KOPT-K1 (cell line): ENCODE data around the gene RAI1.
A peak's percentile ranks its signal among the peaks of the same experiment; 100 is the strongest.

Source experiments
- H3K27ac ChIP-seq: fragments of 200-600 bp; sonication (generic); 2 replicates; pipeline ENCODE4 v1.5.1; 2016; ENCODE audit warnings: antibody characterized with exemption, mild to moderate bottlenecking, low read depth, low read length; ENCODE audit not compliant: poor library complexity, severe bottlenecking
- H3K36me3 ChIP-seq: fragments of 200-600 bp; sonication (generic); 2 replicates; pipeline ENCODE4 v1.5.1; 2017; ENCODE audit warnings: antibody characterized with exemption, mild to moderate bottlenecking, low read length, moderate library complexity; ENCODE audit not compliant: insufficient read depth
- H3K9me3 ChIP-seq: fragments of 200-600 bp; sonication (generic); 2 replicates; pipeline ENCODE4 v1.5.1; 2017; ENCODE audit warnings: antibody characterized with exemption, low read length, mild to moderate bottlenecking; ENCODE audit not compliant: insufficient read depth, poor library complexity, severe bottlenecking

The RAI1 gene

GRCh38 chr17:17768424-17769088 lies 87.3 kb downstream of the RAI1 start:
- Histone ChIP-seq H3K36me3 (no peaks in the 10 kb centered on the region), H3K9me3 (no peaks in the 10 kb centered on the region), H3K27ac (peak overlapping the region; percentile 41)

- no peak overlapping the region for H3K27ac ChIP-seq
- H3K9me3 ChIP-seq = no peaks in the 10 kb centered on the region
- no peaks in the 10 kb centered on the region for H3K36me3 ChIP-seq
These were observed 88.8 kb downstream of the RAI1 start for GRCh38 chr17:17769869-17770631.

DNA sequence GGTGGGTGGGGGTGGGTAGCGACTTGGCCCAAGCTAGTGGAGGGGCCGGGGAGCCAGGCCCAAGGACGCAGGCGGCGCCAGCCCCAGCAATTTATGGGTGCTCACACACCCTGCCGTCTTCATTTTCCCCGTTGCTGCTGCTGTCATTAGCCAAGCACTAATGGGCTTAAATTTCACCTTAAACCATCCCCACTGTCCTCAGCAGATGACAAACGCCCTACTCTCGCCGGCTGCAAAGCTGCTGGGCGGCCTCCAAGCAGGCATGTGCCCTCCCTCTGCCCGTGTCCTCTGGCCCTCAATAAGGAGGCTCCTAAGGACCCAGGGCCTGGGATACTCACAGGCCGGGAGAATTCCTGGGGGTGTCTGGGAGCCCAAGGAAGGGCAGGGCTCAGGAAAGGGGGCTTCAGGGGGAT lies 89.4 kb downstream of the RAI1 start:
- Histone ChIP-seq H3K27ac (no peak overlapping the region), H3K9me3 (no peaks in the 10 kb centered on the region), H3K36me3 (no peaks in the 10 kb centered on the region)

GRCh38 chr17:17771498-17772201 lies 90.4 kb downstream of the RAI1 start:
- Histone ChIP-seq H3K9me3 (no peaks in the 10 kb centered on the region), H3K27ac (no peak overlapping the region), H3K36me3 (no peaks in the 10 kb centered on the region)

DNA sequence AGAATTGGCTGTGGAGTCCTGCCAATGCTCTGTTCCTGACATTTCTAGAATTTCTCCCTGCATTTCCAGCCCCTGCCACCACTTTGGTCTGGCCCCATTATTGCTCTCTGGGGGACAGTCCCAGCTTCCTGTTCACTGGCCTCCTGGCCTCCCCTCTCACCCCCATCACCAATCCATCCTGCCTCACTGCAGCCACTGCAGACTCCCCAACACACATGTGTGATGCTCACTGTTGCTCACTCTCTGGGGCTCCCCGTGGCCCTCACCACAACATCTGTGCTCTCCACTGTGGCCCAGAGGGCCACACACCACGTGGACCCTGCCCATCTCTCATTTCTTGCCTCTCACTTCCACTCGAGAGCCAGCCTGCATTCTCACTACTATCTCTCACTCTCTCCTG lies 91.0 kb downstream of the RAI1 start:
- Histone ChIP-seq H3K9me3 (no peaks in the 10 kb centered on the region), H3K36me3 (no peaks in the 10 kb centered on the region), H3K27ac (no peak overlapping the region)

DNA sequence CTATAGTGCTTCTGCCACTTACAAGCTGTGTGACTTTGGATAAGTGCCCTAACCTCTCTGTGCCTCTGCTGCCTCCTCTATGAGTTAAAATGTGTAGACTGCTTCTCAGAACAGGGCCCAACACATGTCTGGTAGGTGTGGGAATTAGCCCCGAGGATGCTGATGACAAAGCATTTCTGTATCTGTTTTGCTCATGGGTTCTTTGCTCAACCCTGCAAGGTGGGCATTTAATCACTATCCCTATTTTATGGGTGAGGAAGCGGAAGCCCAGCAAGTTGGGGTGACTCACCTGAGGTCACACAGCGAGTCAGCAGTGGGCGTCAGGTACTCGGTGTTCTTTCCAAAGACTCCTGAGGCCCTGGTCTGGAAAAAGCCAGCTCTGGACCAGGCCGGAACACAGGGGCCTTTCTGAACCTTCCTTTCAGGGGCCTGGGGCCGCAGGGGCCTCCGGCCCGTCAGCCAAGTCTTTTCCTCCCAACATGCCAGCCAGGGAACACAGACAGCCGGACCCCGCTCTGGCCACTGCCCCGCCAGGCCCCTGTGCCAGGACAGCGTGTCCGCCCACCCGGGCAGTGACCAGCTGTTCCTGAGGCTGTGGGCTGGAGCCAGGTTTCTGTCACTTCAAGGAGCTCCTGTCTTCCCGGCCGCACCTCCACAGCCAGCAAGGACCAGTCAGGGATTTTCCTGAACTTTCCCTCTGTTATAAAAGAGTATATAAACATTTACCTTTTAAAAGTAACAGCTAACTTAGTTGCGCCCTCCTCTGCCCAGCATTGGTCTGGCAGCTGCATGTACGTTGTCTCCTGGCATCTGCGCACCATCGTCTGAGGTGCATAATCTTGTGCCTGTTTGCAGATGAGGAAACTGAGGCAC lies 93.0 kb downstream of the RAI1 start:
- Histone ChIP-seq H3K9me3 (no peaks in the 10 kb centered on the region), H3K27ac (no peak overlapping the region), H3K36me3 (peaks cover 10% of the 10 kb centered on the region; the same call in 1 of the 2 replicates)

DNA sequence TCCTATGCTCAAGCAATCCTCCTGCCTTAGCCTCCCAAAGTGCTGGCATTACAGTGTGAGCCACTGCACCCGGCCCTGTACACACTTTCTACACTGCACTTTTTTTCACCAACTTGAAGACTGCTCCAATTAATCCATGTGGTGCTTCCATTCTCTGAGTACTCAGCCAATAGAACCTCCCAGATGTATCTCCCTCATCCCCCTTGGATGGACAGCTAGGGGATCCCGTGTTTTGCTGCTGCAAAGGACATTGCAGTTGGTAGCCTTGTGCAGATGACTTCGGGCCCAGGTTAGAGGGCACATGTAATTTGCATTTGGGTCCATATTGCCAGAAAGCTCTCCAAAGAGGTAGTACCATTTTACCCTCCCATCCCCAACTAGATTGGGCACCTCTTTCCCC lies 95.6 kb downstream of the RAI1 start:
- peaks cover 10% of the 10 kb centered on the region; the same call in 1 of the 2 replicates for H3K36me3 ChIP-seq
- no peaks in the 10 kb centered on the region for H3K9me3 ChIP-seq
- H3K27ac ChIP-seq = no peak overlapping the region

- H3K9me3 ChIP-seq = no peaks in the 10 kb centered on the region
- H3K36me3 ChIP-seq = peaks cover 10% of the 10 kb centered on the region; the same call in 1 of the 2 replicates
- H3K27ac ChIP-seq = no peak overlapping the region
These were observed 97.2 kb downstream of the RAI1 start for GRCh38 chr17:17778308-17779014.

GRCh38 chr17:17779015-17779611 lies 97.9 kb downstream of the RAI1 start:
- Histone ChIP-seq H3K36me3 (peaks cover 10% of the 10 kb centered on the region; the same call in 1 of the 2 replicates), H3K27ac (no peak overlapping the region), H3K9me3 (no peaks in the 10 kb centered on the region)

GRCh38 chr17:17780922-17781590 lies 99.8 kb downstream of the RAI1 start:
- Histone ChIP-seq H3K9me3 (no peaks in the 10 kb centered on the region), H3K27ac (no peak overlapping the region), H3K36me3 (peaks cover 10% of the 10 kb centered on the region; the same call in 1 of the 2 replicates)

DNA sequence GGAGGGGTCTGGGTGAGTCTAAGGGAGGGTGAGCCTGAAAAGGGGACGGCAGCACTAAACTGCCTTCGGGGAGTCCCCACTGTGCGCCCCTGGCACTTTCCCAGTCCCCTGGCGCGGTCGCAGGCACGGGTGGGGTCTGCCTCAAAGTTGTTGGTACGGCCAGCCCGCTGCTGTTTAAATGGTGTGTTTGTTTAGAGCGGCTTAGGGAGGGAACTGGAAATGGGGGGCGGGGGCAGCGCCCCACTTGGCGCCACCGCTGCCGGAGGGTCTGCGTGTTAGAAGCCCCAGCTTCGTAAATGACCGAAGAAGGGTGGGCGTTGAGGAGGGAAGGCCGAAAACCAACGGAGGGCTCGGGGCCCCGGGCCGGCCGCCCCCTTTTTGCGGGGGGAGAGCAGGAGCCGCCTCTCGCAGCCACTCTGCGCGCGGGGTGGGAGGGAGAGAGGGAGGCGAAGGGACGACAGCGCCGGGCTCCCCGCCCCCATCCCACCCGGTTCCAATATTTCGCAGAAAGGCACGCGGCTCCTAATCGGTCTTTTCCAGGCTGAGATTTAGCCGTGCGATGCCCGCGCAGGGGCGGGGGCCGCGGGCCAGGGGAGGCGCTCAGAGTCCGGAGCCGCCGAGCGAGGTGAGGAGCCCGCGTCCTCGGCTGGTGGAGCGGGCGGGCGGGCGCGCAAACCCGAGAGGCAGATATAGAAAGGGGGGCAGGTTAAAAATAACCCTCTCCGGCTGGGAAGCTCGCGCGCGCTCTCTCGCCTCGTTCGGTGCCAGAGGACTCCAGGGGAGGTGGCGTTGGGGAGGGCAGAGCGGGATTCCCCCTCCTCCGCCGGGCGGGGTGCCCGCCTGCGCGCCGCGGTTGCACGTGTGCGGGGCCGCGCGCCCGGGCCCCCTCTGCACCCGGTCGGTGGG lies 100.6 kb downstream of the RAI1 start:
- Histone ChIP-seq H3K36me3 (peaks cover 10% of the 10 kb centered on the region; the same call in 1 of the 2 replicates), H3K27ac (peak overlapping the region; percentile 58), H3K9me3 (no peaks in the 10 kb centered on the region)

DNA sequence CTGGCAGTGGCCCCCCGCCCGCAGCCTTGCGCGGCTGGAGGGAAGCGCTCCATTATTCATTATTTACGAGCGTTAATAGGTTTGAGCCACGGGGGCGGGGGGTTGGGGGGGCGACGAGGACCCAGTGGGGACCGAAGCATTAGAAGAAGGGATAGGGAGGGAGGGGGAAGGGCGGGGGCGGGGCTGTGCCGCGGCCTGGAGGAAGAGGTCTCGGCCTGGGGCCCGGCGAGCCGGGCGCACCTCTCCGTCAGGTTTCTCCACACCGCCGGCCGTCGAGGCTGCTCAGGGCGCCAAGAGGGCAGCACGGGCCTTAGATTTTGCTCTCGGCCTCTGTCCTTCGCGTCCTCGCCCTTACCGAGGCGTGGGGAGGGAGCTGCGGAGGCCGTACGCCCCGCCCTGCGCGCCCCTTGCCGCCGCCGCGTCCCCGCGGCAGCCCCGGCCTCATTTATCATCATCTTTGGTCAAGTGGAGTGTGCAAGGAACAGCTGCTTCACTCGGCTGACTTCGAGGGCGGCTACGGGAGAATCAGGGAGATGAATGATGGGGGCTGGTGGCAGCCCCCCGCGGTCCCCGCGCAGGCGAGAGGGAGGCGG lies 101.4 kb downstream of the RAI1 start:
- peak overlapping the region; percentile 58 for H3K27ac ChIP-seq
- H3K36me3 ChIP-seq = peaks cover 8% of the 10 kb centered on the region; the same call in 1 of the 2 replicates
- no peaks in the 10 kb centered on the region for H3K9me3 ChIP-seq
